Large intestine (tissue), 3 donors: ENCODE data around the gene AUH. TPM values are rescaled to one million over a fixed set of nuclear protein-coding genes. Genes with fewer than 3 reads are reported as not detected.
"Not testable (repeated sequence)": the region's sequence is repeated elsewhere in the genome, so short reads cannot be mapped to it uniquely, and the experiment has no call there.

ENCODE experiments used
- DNase-seq, 2 donors: peaks; one replicate each; pipeline versions ENCODE4 v3.0.0 to v3.0.0-alpha.2; 2013
- H3K27ac ChIP-seq: one replicate; pipeline ENCODE4 v1.5.1; 2013; ENCODE audit warnings: low read length
- H3K27me3 ChIP-seq: 2 replicates; pipeline ENCODE4 v1.6.1; 2013; ENCODE audit warnings: low read length; ENCODE audit not compliant: control insufficient read depth, insufficient read depth
- H3K36me3 ChIP-seq: 2 replicates; pipeline ENCODE4 v1.6.1; 2013; ENCODE audit warnings: low read length; ENCODE audit not compliant: control insufficient read depth, insufficient read depth
- H3K4me1 ChIP-seq: one replicate; pipeline ENCODE4 v1.6.1; 2013; ENCODE audit warnings: low read length; ENCODE audit not compliant: control insufficient read depth, insufficient read depth
- H3K4me3 ChIP-seq: one replicate; pipeline ENCODE4 v1.5.1; 2013; ENCODE audit warnings: low read length
- H3K9me3 ChIP-seq: one replicate; pipeline ENCODE4 v1.6.1; 2013; ENCODE audit warnings: mild to moderate bottlenecking, low read depth, low read length, moderate library complexity; ENCODE audit not compliant: control insufficient read depth
- WGBS: methylation state at CpG from one replicate; pipeline ENCODE4 v1.1.5; 2013; ENCODE audit warnings: low lambda C conversion rate; ENCODE audit not compliant: insufficient coverage; 5-methylcytosine and 5-hydroxymethylcytosine counted together
- polyA plus RNA-seq: library from polyadenylated mRNA; unstranded; fragments of 120-200 nt; gene quantifications from one replicate; pipeline ENCODE4 v1.2.1, GENCODE V29; 2013

Gene AUH
- polyA plus RNA-seq, 1 donor = 29.6 TPM

GRCh38 chr9:91395553-91396471 lies 34.1 kb upstream of the AUH start:
- Histone ChIP-seq H3K4me3 (no peak overlapping the region), H3K4me1 (peaks cover 3% of the 10 kb centered on the region), H3K9me3 (no peaks in the 10 kb centered on the region), H3K36me3 (no peaks in the 10 kb centered on the region), H3K27me3 (no peaks in the 10 kb centered on the region), H3K27ac (peak overlapping the region; percentile 41)
- 55% methylated on average over 2 of the region's 7 CpGs for WGBS
- no peak for DNase-seq

GRCh38 chr9:91395106-91395552 lies 33.4 kb upstream of the AUH start:
- Histone ChIP-seq H3K36me3 (no peaks in the 10 kb centered on the region), H3K4me1 (peaks cover 3% of the 10 kb centered on the region), H3K4me3 (no peak overlapping the region), H3K9me3 (no peaks in the 10 kb centered on the region), H3K27ac (peak overlapping the region; percentile 41), H3K27me3 (no peaks in the 10 kb centered on the region)
- no CpG with 5 or more reads among the region's 4 CpGs for WGBS
- DNase-seq = peak; percentile 58 to 78

- no peak overlapping the region for H3K27ac ChIP-seq
- H3K4me3 ChIP-seq = no peak overlapping the region
- peaks cover 3% of the 10 kb centered on the region for H3K4me1 ChIP-seq
- H3K27me3 ChIP-seq = no peaks in the 10 kb centered on the region
- no peaks in the 10 kb centered on the region for H3K9me3 ChIP-seq
- no peak for DNase-seq
- WGBS = 100% methylated on average over 1 of the region's 5 CpGs
- no peaks in the 10 kb centered on the region for H3K36me3 ChIP-seq
Measured at GRCh38 chr9:91393826-91394225, 32.1 kb upstream of the AUH start.

- 100% methylated on average over 1 of the region's 1 CpG for WGBS
- H3K27me3 ChIP-seq = no peaks in the 10 kb centered on the region
- DNase-seq = no peak
Measured at GRCh38 chr9:91392435-91392834, 30.7 kb upstream of the AUH start.

GRCh38 chr9:91391818-91392217 lies 30.1 kb upstream of the AUH start:
- Histone ChIP-seq H3K27ac (no peak overlapping the region), H3K4me3 (no peak overlapping the region), H3K4me1 (peaks cover 3% of the 10 kb centered on the region), H3K36me3 (no peaks in the 10 kb centered on the region), H3K9me3 (no peaks in the 10 kb centered on the region), H3K27me3 (no peaks in the 10 kb centered on the region)
- DNase-seq = no peak
- WGBS = 90% methylated on average over 2 of the region's 2 CpGs

More at GRCh38 chr9:91392435-91392834, 30.7 kb upstream of the AUH start:
- Histone ChIP-seq H3K36me3 (no peaks in the 10 kb centered on the region), H3K4me1 (peaks cover 3% of the 10 kb centered on the region), H3K9me3 (no peaks in the 10 kb centered on the region), H3K4me3 (no peak overlapping the region), H3K27ac (no peak overlapping the region)

- H3K27me3 ChIP-seq = no peaks in the 10 kb centered on the region
- H3K27ac ChIP-seq = no peak overlapping the region
- H3K9me3 ChIP-seq = no peaks in the 10 kb centered on the region
- H3K4me1 ChIP-seq = peaks cover 3% of the 10 kb centered on the region
- H3K4me3 ChIP-seq = no peak overlapping the region
- no peak for DNase-seq
- H3K36me3 ChIP-seq = no peaks in the 10 kb centered on the region
- 100% methylated on average over 1 of the region's 5 CpGs for WGBS
Measured at GRCh38 chr9:91391412-91391811, 29.7 kb upstream of the AUH start.

GRCh38 chr9:91389686-91390085 lies 28.0 kb upstream of the AUH start:
- not testable (repeated sequence) for H3K4me1 ChIP-seq, H3K36me3 ChIP-seq, DNase-seq, H3K9me3 ChIP-seq, H3K27me3 ChIP-seq, H3K4me3 ChIP-seq, H3K27ac ChIP-seq
- no CpG with 5 or more reads among the region's 4 CpGs for WGBS

- no peaks in the 10 kb centered on the region for H3K27me3 ChIP-seq
Measured at GRCh38 chr9:91386765-91387164, 25.0 kb upstream of the AUH start.

GRCh38 chr9:91384954-91385353 lies 23.2 kb upstream of the AUH start:
- Histone ChIP-seq H3K27ac (no peak overlapping the region), H3K4me3 (no peak overlapping the region), H3K27me3 (no peaks in the 10 kb centered on the region), H3K4me1 (no peaks in the 10 kb centered on the region), H3K9me3 (no peaks in the 10 kb centered on the region), H3K36me3 (no peaks in the 10 kb centered on the region)
- no peak for DNase-seq
- no CpG with 5 or more reads among the region's 1 CpG for WGBS

More at GRCh38 chr9:91386765-91387164, 25.0 kb upstream of the AUH start:
- Histone ChIP-seq H3K4me1 (no peaks in the 10 kb centered on the region), H3K9me3 (no peaks in the 10 kb centered on the region), H3K4me3 (no peak overlapping the region), H3K27ac (no peak overlapping the region), H3K36me3 (no peaks in the 10 kb centered on the region)
- DNase-seq = peak in 1 of 2 donors; percentile 26

- DNase-seq = no peak
- Histone ChIP-seq H3K27ac (no peak overlapping the region), H3K36me3 (no peaks in the 10 kb centered on the region), H3K9me3 (no peaks in the 10 kb centered on the region), H3K27me3 (no peaks in the 10 kb centered on the region), H3K4me1 (no peaks in the 10 kb centered on the region), H3K4me3 (no peak overlapping the region)
Measured at GRCh38 chr9:91383577-91383976, 21.9 kb upstream of the AUH start.

GRCh38 chr9:91382298-91382697 lies 20.6 kb upstream of the AUH start:
- Histone ChIP-seq H3K9me3 (peaks cover 7% of the 10 kb centered on the region), H3K4me3 (no peak overlapping the region), H3K27me3 (no peaks in the 10 kb centered on the region), H3K4me1 (no peaks in the 10 kb centered on the region), H3K36me3 (no peaks in the 10 kb centered on the region), H3K27ac (no peak overlapping the region)
- no peak for DNase-seq
- WGBS = no CpG with 5 or more reads among the region's 4 CpGs
